Stimulated activated CD4-positive, alpha-beta T cell treated with anti-CD3 and anti-CD28 coated beads, Interleukin-4, amount 100 ng/mL, for 4 hours (primary cell): ENCODE results near the gene SLC35A3.

Experiments used
- DNase-seq, 2 experiments: peaks; one replicate each; pipeline ENCODE4 v3.0.0-alpha.2; 2020

The SLC35A3 gene

DNA sequence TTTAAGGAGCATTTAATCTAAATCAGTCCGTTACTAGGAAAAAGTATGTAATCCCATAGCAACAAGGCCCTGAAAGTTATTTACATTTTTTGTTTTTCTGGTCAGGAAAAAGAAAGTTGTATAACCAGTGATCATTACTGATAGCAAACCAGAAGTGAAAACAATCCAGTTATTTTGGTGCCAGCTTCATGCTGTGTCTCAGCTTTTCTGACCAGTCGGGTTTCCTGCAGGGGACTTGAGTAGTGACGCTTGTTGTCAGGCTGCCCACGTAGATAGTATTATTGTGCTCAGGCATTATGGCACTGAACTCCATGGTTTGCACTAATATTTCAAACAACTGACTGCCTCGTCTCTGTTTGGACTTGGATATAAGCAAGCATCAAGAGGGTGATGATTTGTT, 107.7 kb downstream of the SLC35A3 start:
- no peak for DNase-seq

DNA sequence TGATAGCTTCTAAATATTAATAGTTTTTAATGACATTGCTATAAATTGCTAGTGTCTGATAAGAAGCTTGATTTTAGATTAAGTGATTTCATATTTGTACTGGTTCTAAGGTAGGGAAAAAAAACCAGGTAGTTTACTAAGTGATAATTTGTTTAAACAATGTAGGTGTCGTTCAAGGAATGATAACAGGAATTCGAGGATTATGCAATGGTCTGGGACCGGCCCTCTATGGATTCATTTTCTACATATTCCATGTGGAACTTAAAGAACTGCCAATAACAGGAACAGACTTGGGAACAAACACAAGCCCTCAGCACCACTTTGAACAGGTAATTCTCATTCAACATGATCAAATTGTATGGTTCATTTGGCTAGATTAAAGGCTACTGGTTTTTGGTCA, 110.5 kb downstream of the SLC35A3 start:
- no peak for DNase-seq
